Measurements from ENCODE around the gene CBFA2T3. TPM values are rescaled to one million over a fixed set of nuclear protein-coding genes. Genes with fewer than 3 reads are reported as not detected.

Gene CBFA2T3
- polyA plus RNA-seq, 3 donors, result 5.3 to 32.2 (median 6.2) TPM

- Mint-ChIP-seq H3K27me3 (ENCODE audit: low read depth in 3 of 3) (peaks cover 0 to 5% (median 0%) of the 10 kb centered on the region in 3 donors), H3K4me1 (no peaks in the 10 kb centered on the region), H3K27ac (no peak overlapping the region), H3K9me3 (peaks cover 0 to 9% (median 2%) of the 10 kb centered on the region in 7 donors), H3K36me3 (peaks cover 55 to 85% of the 10 kb centered on the region in 2 donors), H3K4me3 (no peak overlapping the region)
- Histone ChIP-seq H3K27me3 (ENCODE audit: control insufficient read depth in 2 of 2, insufficient read depth in 2 of 2, low read length in 2 of 2) (no peaks in the 10 kb centered on the region), H2AFZ (ENCODE audit: insufficient read depth, low read depth, low read length, poor library complexity, severe bottlenecking) (no peak overlapping the region), H3K36me3 (replicated peaks in 1 of 2; ENCODE audit: control insufficient read depth in 1 of 2, insufficient read depth in 2 of 2, low read length in 2 of 2) (peaks cover 71 to 92% of the 10 kb centered on the region in 2 donors), H3K79me2 (ENCODE audit: insufficient read depth, low read length) (no peaks in the 10 kb centered on the region), H3K9me3 (replicated peaks in 1 of 2; ENCODE audit: control insufficient read depth in 1 of 2, insufficient read depth in 1 of 2, low read length in 2 of 2) (peaks cover 0 to 7% of the 10 kb centered on the region in 2 donors), H4K20me1 (ENCODE audit: insufficient read depth, low read length) (peaks cover 98% of the 10 kb centered on the region), H3K4me1 (ENCODE audit: control insufficient read depth in 1 of 2, insufficient read depth in 2 of 2, low read length in 2 of 2) (no peaks in the 10 kb centered on the region), H3K27ac (ENCODE audit: low read depth in 1 of 2, low read length in 2 of 2) (no peak overlapping the region), H3K4me3 (replicated peaks in 1 of 3; ENCODE audit: low read depth in 2 of 3, low read length in 3 of 3) (no peak overlapping the region), H3K9ac (ENCODE audit: insufficient read depth, low read length, poor library complexity, severe bottlenecking) (no peak overlapping the region), H3K4me2 (replicated peaks; ENCODE audit: extremely low read depth, low read length, poor library complexity, severe bottlenecking) (no peak overlapping the region)
- 99% methylated on average over 20 of the region's 20 CpGs for WGBS (ENCODE audit: insufficient coverage)
- TF ChIP-seq CTCF (IDR thresholded peaks at IDR 0.05), result no peak
- intact Hi-C loops (cut with micrococcal nuclease), result no loop called here
- no peak for DNase-seq
Observed at GRCh38 chr16:88878356-88878755, 98.7 kb downstream of the CBFA2T3 start.

- Histone ChIP-seq H3K9me3 (replicated peaks in 1 of 2; ENCODE audit: control insufficient read depth in 1 of 2, insufficient read depth in 1 of 2, low read length in 2 of 2) (peaks cover 0 to 5% of the 10 kb centered on the region in 2 donors), H3K27me3 (ENCODE audit: control insufficient read depth in 2 of 2, insufficient read depth in 2 of 2, low read length in 2 of 2) (no peaks in the 10 kb centered on the region), H3K4me1 (ENCODE audit: control insufficient read depth in 1 of 2, insufficient read depth in 2 of 2, low read length in 2 of 2) (no peaks in the 10 kb centered on the region), H3K36me3 (replicated peaks in 1 of 2; ENCODE audit: control insufficient read depth in 1 of 2, insufficient read depth in 2 of 2, low read length in 2 of 2) (peaks cover 64 to 86% of the 10 kb centered on the region in 2 donors), H3K4me2 (replicated peaks; ENCODE audit: extremely low read depth, low read length, poor library complexity, severe bottlenecking) (no peak overlapping the region), H3K27ac (ENCODE audit: low read depth in 1 of 2, low read length in 2 of 2) (no peak overlapping the region), H2AFZ (ENCODE audit: insufficient read depth, low read depth, low read length, poor library complexity, severe bottlenecking) (no peak overlapping the region), H4K20me1 (ENCODE audit: insufficient read depth, low read length) (peaks cover 98% of the 10 kb centered on the region), H3K9ac (ENCODE audit: insufficient read depth, low read length, poor library complexity, severe bottlenecking) (no peak overlapping the region), H3K79me2 (ENCODE audit: insufficient read depth, low read length) (no peaks in the 10 kb centered on the region), H3K4me3 (replicated peaks in 1 of 3; ENCODE audit: low read depth in 2 of 3, low read length in 3 of 3) (no peak overlapping the region)
- no peak for DNase-seq
- 91% methylated on average over 10 of the region's 20 CpGs for WGBS (ENCODE audit: insufficient coverage)
- no peak for TF ChIP-seq CTCF (IDR thresholded peaks at IDR 0.05)
- H3K4me1 Mint-ChIP-seq, result no peaks in the 10 kb centered on the region
- peaks cover 0 to 8% (median 2%) of the 10 kb centered on the region in 7 donors for H3K9me3 Mint-ChIP-seq
- H3K27me3 Mint-ChIP-seq (ENCODE audit: low read depth in 3 of 3), result peaks cover 0 to 5% (median 0%) of the 10 kb centered on the region in 3 donors
- H3K36me3 Mint-ChIP-seq, result peaks cover 49 to 78% of the 10 kb centered on the region in 2 donors
- intact Hi-C loops (cut with micrococcal nuclease), result no loop called here
- H3K4me3 Mint-ChIP-seq, result no peak overlapping the region
- no peak overlapping the region for H3K27ac Mint-ChIP-seq
Observed at GRCh38 chr16:88877564-88878289, 99.3 kb downstream of the CBFA2T3 start.

Data from CD14-positive monocyte (primary cell).